Measurements from ENCODE around the gene AMIGO2.
"Not testable (repeated sequence)": the region's sequence is repeated elsewhere in the genome, so short reads cannot be mapped to it uniquely, and the experiment has no call there.

Gene AMIGO2

DNA sequence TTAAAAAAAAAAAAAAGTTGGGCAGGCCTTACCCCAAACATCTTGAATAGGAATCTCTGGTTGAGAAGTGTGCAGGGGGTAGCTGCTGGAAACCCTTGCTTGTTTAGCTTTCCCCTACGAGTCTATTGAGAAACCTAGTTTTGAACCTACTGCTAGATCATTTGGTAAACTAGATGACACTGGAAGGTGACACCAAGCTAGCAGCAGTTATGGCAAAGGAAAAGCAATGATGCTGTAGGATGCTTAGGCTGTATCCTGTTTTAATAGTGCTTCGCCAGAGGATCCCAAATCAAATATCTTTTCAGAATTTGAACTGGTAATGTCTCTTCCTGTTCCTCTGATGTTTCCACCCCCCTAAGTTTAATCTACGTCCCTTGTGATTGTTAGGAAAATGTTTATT is 5.8 kb downstream of the AMIGO2 start:
- no peak for DNase-seq (ENCODE audit: low read depth)

DNA sequence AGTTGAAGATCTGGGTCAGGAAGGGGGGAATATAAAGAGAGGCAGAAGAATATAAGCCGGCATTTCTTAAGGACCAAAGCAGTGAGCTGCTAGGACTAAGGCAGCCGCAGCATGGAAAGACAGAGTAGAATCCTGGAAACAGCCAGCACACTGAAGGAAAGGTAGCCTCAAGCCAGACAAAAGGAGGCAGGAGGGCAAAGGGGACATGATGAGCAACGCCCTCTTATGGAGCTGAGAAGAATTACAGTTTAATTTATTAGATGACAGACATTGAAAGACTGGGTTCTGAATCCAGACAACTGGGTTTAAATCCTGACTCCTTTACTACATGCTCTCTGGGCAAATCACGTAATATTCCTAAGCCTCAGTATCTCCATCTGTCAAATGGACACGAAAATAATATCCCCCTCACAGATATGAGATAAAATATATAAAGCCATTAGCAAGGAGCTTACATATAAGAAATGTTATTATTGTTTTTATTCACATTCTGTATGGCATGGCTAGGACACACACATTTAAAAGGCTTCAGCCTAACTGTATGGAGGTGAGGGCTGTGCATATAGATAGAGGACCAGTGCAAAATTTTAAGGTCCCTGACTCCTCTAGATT is 8.4 kb downstream of the AMIGO2 start:
- no peak for DNase-seq (ENCODE audit: low read depth)

DNA sequence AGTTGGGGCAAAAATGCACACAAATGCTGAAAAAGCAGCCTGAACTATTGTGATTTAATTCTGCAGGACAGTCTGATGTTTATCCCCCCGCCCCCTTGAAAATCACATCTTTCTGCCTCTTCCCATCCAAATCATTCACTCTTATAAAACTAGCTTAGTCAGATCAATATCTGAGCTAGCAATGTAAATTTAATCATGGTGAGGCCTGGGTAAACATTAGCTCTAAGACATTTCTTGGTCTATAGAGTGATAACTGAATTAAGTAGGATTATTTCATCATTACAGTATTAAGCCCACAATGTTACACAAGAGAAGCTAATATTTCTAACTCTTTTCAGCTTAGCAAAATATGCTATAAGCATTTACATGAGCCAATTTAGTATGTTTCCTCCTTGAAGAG is 9.4 kb downstream of the AMIGO2 start:
- no peak for DNase-seq (ENCODE audit: low read depth)

DNA sequence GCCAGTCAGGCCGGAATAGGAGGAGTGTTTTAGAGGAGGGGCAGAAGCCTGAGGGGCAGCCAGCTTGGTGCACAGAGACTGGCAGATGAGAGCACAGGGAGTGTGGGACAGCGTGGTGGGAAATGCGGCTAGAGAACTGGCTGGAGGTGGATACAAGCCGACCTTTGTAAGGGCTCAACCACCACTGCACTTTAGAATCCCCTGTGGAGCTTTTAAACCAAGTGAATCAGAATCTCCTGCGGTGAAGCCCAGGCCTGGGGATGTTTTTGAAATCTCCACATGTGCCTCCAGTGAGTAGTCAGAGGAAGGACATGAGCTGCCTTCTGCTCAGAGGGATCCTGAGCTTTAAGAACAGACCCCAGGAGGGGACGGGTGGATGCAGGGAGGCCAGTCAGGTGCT is 11.2 kb downstream of the AMIGO2 start:
- DNase-seq (ENCODE audit: low read depth) = no peak

DNA sequence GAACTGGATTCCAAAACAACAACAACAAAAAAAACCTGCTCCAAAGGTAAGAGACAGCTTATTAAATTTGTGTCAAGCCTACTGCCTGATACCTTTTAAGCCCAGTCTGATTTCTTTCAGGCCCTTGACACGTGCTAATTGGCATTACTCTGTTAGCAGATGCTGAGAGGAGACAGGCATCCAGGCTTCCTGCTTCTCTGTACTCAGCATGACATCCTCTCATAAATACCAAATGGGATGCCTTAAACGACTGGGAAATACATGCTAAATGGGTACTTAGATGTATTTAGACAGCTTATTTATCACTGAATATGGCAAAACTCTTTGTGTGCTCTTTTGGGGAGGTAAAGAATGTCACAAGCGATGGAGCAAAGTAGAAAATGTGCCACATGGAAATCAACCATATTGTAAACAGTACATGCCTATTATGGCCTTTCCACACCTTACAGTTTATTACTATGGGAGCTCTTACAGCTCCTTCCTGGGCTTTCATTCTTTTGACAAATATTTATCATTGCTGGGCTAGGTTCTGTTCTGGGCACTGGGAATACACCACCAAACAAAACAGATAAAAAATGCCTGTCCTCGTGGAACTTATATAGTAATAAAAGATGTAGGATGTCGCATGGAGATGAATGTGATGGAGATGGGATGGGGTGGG is 11.9 kb downstream of the AMIGO2 start:
- no peak for DNase-seq (ENCODE audit: low read depth)

DNA sequence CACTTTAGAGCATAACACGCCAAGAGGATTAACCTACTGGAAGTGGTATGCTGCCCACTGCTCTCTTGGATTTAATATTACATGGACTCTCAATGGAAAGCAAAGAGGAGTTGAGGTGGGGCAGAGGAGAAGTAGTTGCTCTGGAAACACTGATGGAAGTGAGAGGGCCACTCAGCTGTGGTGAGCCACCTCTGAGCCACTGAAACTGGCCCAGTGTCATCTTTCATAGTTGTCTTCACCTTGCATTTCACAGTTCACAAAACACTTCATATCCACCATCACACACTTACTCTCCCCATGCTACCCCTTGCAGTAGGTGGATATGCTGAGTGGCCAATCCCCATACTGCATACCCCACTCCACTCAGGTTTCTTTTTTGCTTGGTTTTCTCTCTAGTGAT is 12.6 kb downstream of the AMIGO2 start:
- DNase-seq (ENCODE audit: low read depth) = no peak

DNA sequence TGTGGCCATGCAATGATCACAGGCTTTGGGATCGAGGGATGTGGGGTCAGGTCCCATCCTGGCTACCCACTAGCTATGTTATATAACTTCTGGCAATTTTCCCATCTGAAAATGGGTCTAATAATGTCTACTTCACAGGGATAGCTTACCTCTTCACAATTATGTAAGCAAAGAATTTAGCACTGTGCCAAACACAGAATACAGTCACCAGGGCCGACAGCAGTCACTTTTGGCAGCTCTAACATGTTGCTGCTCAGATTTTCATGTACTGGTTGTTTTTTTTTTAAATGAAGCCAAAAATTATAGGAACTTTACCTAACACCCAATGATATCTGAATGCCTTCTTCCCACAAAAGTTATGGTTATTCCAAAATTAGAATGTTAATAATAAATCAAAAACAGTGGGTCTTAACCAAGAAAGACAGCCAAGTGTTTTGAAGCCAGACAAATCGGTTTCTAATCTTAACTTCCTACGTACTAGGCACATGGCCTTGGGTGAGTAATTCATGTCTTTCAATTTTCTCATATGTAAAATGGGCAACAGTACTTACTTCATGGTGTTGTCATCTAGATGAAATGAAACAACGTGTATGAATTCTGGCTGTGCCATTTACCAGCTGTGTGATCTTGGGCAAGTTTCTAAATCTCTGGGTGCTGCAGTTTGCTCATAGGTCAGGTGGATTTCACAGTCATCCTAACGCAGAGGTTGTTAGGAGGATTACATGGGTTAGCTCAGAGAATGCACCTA is 13.3 kb downstream of the AMIGO2 start:
- no peak for DNase-seq (ENCODE audit: low read depth)

DNA sequence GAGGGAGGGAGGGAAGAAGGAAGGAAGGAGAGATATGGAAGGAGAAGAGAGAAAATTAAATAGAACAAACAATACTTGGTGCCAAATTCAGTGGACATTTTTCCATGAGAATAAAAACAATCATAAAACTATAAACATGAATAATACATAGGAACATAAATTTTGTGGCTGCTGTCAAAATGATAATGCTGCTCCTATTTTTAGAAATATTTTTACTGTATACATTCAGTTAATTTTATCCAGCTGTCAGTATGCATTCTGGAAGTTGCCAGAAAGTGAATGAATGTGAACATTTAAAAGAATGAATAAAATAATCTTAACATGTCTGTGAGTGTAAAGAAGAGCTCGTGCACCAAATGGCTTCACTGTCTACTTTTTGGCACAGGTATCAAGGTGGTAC is 14.2 kb downstream of the AMIGO2 start:
- no peak for DNase-seq (ENCODE audit: low read depth)

DNA sequence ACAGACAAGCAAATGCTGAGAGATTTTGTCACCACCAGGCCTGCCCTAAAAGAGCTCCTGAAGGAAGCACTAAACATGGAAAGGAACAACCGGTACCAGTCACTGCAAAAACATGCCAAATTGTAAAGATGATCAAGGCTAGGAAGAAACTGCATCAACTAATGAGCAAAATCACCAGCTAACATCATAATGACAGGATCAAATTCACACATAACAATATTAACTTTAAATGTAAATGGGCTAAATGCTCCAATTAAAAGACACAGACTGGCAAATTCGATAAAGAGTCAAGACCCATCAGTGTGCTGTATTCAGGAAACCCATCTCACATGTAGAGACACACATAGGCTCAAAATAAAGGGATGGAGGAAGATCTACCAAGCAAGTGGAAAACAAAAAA is 21.1 kb downstream of the AMIGO2 start:
- not testable (repeated sequence) for DNase-seq (ENCODE audit: low read depth)

DNA sequence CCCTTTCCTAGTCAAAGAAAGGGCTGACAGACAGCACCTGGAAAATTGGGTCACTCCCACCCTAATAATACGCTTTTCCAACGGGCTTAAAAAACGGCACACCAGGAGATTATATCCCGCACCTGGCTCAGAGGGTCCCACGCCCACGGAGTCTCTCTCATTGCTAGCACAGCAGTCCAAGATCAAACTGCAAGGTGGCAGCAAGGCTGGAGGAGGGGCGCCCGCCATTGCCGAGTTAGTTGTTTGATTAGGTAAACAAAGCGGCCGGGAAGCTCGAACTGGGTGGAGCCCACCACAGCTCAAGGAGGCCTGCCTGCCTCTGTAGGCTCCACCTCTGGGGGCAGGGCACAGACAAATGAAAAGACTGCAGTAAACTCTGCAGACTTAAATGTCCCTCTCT is 22.8 kb downstream of the AMIGO2 start:
- DNase-seq (ENCODE audit: low read depth) = not testable (repeated sequence)

DNA sequence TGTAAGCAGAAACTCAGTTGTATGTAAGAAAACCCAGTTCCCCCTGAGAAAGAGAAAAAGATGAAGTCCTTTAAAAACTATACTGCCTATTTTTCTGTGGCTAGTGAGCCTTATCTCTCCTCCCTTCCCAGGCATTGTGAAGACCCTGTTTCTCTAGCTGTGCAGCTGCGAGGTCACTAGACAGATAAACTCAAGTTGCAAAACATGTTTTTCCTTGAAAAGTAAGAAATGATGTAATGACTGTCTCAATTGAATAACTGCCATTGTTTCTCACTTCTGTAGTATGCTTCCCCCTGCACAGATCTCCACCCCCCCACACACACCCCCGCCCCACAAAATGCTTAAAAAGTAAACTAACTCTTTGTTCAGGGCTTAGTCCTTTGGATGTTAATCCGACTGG is 23.9 kb downstream of the AMIGO2 start:
- not testable (repeated sequence) for DNase-seq (ENCODE audit: low read depth)

DNA sequence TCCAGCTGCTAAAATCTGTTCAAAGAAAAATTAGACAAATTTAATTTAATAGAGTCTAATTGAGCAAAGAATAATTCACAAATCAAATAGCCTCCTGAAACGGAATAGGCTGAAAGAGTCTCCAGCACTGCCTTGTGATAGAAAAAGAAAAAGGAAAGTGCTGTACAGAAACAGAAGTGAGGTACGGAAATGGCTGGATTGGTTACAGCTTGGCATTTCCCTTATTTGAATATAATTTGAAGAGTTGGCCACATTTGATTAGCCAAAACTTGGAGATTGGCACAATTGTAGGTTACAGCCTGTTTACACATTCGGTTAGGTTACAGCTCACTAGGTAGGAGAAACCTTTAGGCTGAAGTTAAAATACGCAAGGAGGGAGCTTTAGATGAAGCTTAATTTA is 25.1 kb downstream of the AMIGO2 start:
- no peak for DNase-seq (ENCODE audit: low read depth)

DNA sequence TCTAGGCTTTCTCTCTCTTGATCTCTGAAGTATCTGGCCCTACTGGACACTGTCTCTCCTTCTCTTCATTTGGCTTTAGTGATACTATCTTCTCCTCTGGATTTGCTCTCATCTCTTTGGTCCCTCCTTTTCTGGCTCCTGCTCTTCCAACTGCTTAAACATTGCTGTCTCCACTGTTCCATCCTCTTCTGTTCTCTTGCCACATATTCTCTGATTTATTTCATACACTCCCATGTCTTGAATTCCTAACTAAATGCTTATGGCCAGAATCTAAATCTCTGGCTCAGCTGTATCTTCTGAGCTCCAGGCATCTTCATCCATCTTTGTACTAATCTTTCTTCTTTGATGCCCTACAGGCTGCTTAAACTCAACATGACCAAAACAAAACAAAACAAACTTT is 25.8 kb downstream of the AMIGO2 start:
- DNase-seq (ENCODE audit: low read depth) = no peak

DNA sequence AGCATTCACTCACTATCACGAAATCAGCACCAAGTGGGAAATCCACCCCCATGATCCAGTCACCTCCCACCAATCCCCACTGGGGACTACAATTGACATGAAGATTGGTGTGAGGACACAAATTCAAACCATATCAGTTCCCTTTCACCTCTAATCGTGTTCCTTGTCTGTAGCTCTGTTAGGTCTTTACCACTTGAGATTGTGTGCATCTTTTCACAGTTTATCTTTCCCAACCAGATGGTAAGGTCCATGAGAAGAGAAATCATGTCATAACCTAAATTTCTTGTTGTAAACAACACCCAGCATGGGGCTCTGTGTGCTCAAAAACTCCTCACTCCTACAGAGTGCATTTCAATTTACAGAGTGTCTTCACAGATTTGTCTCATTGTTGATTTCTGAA is 27.5 kb downstream of the AMIGO2 start:
- no peak for DNase-seq (ENCODE audit: low read depth)

DNA sequence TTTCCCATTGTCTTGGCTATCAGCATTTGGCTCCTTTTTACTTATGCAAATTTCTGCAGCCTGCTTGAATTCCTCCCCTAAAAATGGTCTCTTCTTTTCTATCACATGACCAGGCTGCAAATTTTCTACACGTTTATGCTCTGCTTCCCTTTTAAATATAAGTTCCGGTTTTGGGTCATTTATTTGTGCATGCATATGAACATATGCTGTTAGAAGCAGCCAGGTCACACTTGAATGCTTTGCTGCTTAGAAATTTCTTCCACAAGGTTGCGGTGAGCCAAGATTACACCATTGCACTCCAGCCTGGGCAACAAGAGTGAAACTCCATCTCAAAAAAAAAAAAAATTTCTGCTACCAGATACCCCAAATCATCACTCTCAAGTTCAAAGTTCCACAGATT is 28.5 kb downstream of the AMIGO2 start:
- DNase-seq (ENCODE audit: low read depth) = not testable (repeated sequence)

DNA sequence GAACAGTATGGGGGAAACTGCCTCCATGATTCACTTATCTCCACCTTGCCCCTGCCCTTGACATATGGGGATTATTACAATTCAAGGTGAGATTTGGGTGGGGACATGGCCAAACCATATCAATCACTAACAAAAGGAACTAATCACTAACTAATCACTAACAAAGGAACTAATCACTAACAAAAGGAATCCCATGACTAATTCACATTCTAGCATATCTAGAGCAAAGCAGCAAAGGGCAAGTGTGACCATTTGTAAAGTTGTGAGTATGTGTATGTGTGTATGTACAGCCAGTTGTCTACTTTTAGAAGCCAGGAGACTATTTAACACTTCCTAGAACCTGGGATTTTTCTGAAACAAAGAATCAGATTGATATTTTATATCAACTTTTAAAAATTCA is 31.2 kb downstream of the AMIGO2 start:
- DNase-seq (ENCODE audit: low read depth) = no peak

DNA sequence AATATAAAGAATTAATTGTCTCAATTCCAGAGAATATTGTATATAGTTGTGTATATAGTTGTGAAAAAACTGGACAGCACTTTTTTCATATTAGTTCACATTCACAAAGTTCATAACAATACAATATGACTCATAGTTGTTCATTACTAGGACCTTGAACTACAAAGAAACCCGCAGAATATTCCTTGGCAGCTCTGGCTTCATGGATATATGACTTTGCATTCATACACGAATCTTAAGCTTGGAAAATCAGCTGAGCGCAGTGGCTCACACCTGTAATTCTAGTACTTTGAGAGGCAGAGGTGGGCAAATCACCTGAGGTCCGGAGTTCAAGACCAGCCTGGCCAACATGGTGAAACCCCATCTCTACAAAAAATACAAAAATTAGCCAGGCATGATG is 38.4 kb downstream of the AMIGO2 start:
- no peak for DNase-seq (ENCODE audit: low read depth)

DNA sequence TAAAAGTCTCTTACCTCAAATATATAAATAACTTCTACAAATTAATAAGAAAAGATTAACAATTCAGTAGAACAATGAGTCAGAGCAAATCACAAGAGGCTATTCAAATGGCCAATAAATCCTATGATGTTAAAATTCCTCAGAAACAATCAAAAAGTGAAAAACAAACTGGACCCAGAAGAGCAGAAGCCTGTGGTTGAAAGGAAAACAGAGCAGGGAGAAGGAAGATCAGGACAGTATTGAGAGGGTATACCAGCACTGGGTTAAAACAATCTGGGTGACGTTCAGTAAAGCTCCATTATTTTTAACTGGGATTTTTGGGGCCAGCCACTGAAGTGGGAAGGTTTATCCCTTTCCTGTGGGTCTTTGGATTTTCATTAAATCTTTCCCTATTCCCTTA is 40.0 kb downstream of the AMIGO2 start:
- no peak for DNase-seq (ENCODE audit: low read depth)

DNA sequence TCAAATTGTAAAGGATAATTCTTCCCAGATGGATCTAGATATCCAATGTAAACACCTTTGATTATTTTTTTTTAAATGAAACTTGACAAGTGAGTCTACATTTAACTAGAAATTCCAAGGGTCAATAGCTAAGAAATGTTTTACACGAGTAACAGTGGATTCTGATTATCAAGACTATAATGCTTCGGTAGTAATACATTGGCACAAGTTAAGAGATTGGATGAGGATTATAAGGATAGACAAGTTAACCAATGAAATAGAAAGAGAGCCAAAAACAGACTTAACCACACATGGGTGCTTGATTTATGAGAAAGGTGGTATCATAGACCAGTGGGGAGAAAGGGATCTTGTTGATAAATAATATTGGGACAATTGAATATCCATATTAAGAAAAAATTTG is 40.7 kb downstream of the AMIGO2 start:
- no peak for DNase-seq (ENCODE audit: low read depth)

DNA sequence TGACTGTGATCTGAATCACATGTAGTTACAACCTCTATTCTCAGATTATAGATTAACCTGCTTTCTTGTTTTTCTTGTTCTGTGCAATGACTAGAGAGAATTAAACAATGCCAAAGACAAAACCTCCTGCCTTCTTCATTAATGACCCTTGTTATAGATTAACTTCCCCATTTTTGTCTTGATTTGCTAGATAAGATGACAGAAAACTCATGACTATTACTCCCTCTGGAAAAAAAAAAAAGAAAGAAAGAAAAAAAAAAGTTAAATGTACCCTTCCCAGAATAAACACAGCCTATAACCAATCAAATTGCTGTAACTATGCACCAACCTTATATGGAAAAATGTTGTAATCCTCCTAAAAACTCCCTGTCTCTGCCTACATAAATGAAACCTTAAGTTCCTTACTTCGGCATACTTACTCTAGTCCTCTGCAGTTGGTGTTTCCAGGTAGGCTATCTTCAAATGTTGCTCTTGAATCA is 41.5 kb downstream of the AMIGO2 start:
- no peak for DNase-seq (ENCODE audit: low read depth)

DNA sequence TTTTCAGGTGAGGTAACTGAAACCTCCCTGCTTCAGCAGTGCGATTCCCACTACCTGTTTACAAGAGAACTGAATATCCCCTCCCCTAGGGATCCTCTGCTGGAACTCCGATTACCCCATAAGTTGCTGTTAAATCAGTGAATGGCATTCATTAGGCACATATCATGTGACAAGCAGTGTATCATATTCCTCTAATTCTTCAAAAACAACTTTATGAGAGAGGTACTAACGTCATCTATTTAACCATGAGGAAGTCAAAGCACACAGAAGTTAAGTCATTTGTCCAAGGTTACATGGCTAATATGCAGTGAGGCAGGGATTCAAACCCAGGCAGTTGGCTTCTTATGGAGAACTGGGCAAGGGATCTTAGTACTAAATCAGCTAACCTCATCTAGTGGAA is 44.3 kb downstream of the AMIGO2 start:
- no peak for DNase-seq (ENCODE audit: low read depth)

DNA sequence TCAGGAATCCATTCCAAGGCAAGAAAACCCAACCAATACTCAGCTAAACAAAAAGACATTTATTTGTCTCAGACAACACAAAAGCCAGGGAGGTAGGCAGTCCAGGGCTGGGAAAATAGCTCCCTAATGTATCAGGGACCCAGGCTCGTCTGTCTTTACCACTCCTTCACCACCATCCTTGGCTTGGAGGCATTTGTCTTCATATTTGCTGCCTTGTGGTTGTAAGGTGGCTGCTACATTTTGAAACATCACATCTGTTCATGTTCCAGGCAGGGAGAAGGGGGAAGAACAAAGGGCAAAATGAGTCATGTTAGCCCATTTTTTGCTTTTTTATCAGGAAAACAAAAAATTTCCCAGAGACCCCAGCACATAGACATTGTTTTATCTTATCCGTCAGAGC is 45.1 kb downstream of the AMIGO2 start:
- DNase-seq (ENCODE audit: low read depth) = no peak

DNA sequence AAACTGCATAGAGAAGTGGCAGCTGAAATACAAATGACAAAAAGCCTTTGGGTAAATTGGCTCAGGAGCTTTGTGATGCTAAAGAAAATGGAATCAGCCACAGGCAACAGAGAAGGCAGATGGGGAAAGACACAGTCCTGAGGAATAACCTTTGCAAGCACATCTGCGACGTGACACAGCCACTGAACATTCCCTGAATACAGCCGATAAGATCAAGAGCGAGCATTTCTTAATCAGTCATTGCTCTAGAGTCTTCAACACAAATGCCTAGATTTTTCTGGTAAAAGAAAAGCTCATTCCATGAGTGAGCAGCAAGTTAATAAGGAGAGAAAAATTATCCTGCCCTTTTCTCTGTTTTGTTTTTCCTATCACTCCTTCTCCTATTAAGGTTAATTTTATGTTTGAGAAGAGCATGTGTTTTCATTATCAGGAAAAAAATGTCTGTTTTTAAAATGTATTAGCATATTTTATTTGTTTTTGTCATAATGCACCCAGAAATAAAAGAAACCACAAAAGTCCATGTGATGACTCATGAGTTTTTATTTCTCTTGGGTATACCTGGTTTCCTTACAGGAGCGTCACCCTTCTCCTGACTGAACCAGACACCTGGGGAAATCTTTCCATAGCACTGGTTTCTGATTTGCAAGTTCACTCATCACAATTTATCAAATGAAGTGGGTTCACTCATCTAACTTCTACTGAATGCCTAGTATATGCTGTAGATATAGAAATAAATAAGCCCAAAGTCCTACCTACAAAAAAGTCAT is 45.8 kb downstream of the AMIGO2 start:
- DNase-seq (ENCODE audit: low read depth) = no peak
